SK-N-SH treated with all-trans-retinoic acid at 6 μM for 48 hours (cell line): ENCODE measurements around the gene ZBTB7B.

Experiments used
- ATAC-seq: fragments of 200-7000 bp; cut with Tn5 transposase; 3 replicates; pipeline ENCODE4 v1.9.1; 2020; ENCODE audit warnings: mild to moderate bottlenecking, moderate library complexity
- ARNTL ChIP-seq: fragments of 450-650 bp; formaldehyde crosslinking; IDR thresholded peaks from 2 replicates; pipeline ENCODE4 v1.5.0; 2020; ENCODE audit warnings: low read depth, mild to moderate bottlenecking, moderate library complexity, borderline replicate concordance
- BACH2 ChIP-seq: fragments of 250-450 bp; sonication (Bioruptor Pico); IDR thresholded peaks from 2 replicates; pipeline ENCODE4 v1.9.0; 2021; ENCODE audit warnings: mild to moderate bottlenecking, borderline replicate concordance
- CREB5 ChIP-seq: fragments of 250-450 bp; sonication (Bioruptor Pico); IDR thresholded peaks from 2 replicates; pipeline ENCODE4 v1.5.1; 2020; ENCODE audit warnings: low read depth, mild to moderate bottlenecking, moderate library complexity
- CSDC2 ChIP-seq: fragments of 250-450 bp; sonication (Bioruptor Pico); IDR thresholded peaks from 2 replicates; pipeline ENCODE4 v1.5.0; 2020; ENCODE audit warnings: mild to moderate bottlenecking, moderate library complexity
- CSRNP3 ChIP-seq: fragments of 250-450 bp; sonication (Bioruptor Pico); IDR thresholded peaks from 2 replicates; pipeline ENCODE4 v1.5.1; 2021; ENCODE audit warnings: mild to moderate bottlenecking, moderate library complexity
- ESRRG ChIP-seq: fragments of 250-450 bp; sonication (Bioruptor Pico); IDR thresholded peaks from 2 replicates; pipeline ENCODE4 v1.6.1; 2021; ENCODE audit warnings: mild to moderate bottlenecking
- GLIS3 ChIP-seq: fragments of 250-450 bp; sonication (Bioruptor Pico); IDR thresholded peaks from 2 replicates; pipeline ENCODE4 v1.5.0; 2020; ENCODE audit warnings: mild to moderate bottlenecking, moderate library complexity
- ISL1 ChIP-seq: fragments of 250-450 bp; sonication (Bioruptor Pico); IDR thresholded peaks from 2 replicates; pipeline ENCODE4 v2.1.2; 2022; ENCODE audit warnings: mild to moderate bottlenecking, moderate library complexity
- OSR1 ChIP-seq: fragments of 250-450 bp; sonication (Bioruptor Pico); IDR thresholded peaks from 2 replicates; pipeline ENCODE4 v1.8.0; 2022; ENCODE audit warnings: moderate library complexity, mild to moderate bottlenecking, inconsistent platforms
- PATZ1 ChIP-seq: fragments of 250-450 bp; sonication (Bioruptor Pico); IDR thresholded peaks from 2 replicates; pipeline ENCODE4 v1.8.0; 2020; ENCODE audit warnings: mild to moderate bottlenecking, moderate library complexity, borderline replicate concordance
- POU6F1 ChIP-seq: fragments of 250-450 bp; sonication (Bioruptor Pico); IDR thresholded peaks from 2 replicates; pipeline ENCODE4 v1.8.0; 2021; ENCODE audit warnings: low read depth, mild to moderate bottlenecking, moderate library complexity, borderline replicate concordance
- PPARA ChIP-seq: fragments of 250-450 bp; sonication (Bioruptor Pico); IDR thresholded peaks from 2 replicates; pipeline ENCODE4 v1.5.0; 2020; ENCODE audit warnings: mild to moderate bottlenecking, borderline replicate concordance
- RARB ChIP-seq: fragments of 250-450 bp; sonication (Bioruptor Pico); IDR thresholded peaks from 2 replicates; pipeline ENCODE4 v1.8.0; 2021; ENCODE audit warnings: mild to moderate bottlenecking, moderate library complexity
- SNAI2 ChIP-seq: fragments of 250-450 bp; sonication (Bioruptor Pico); IDR thresholded peaks from 2 replicates; pipeline ENCODE4 v1.5.0; 2020; ENCODE audit warnings: mild to moderate bottlenecking, moderate library complexity
- TCF4 ChIP-seq: fragments of 250-450 bp; sonication (Bioruptor Pico); IDR thresholded peaks from 2 replicates; pipeline ENCODE4 v1.8.0; 2021; ENCODE audit warnings: mild to moderate bottlenecking, moderate library complexity, borderline replicate concordance
- TOX ChIP-seq: fragments of 250-450 bp; sonication (Bioruptor Pico); IDR thresholded peaks from 2 replicates; pipeline ENCODE4 v1.8.0; 2021; ENCODE audit warnings: mild to moderate bottlenecking, moderate library complexity, borderline replicate concordance
- TSHZ2 ChIP-seq: fragments of 250-450 bp; sonication (Bioruptor Pico); IDR thresholded peaks from 2 replicates; pipeline ENCODE4 v1.5.0; 2020; ENCODE audit warnings: mild to moderate bottlenecking, moderate library complexity
- ZFP3 ChIP-seq: fragments of 250-450 bp; sonication (Bioruptor Pico); IDR thresholded peaks from 2 replicates; pipeline ENCODE4 v1.5.0; 2020; ENCODE audit warnings: mild to moderate bottlenecking, moderate library complexity
- ZFP30 ChIP-seq: fragments of 450-650 bp; formaldehyde crosslinking; IDR thresholded peaks from 2 replicates; pipeline ENCODE4 v1.5.0; 2022; ENCODE audit warnings: mild to moderate bottlenecking, moderate library complexity
- ZNF565 ChIP-seq: fragments of 450-650 bp; formaldehyde crosslinking; conservative IDR thresholded peaks from 2 replicates; pipeline ENCODE4 v1.5.0; 2020; ENCODE audit warnings: low read depth, mild to moderate bottlenecking, moderate library complexity
- ZNF8 ChIP-seq: fragments of 450-650 bp; formaldehyde crosslinking; IDR thresholded peaks from 2 replicates; pipeline ENCODE4 v1.5.0; 2020; ENCODE audit warnings: mild to moderate bottlenecking, moderate library complexity

Gene ZBTB7B

GRCh38 chr1:155057788-155058211 is 55.2 kb downstream of the ZBTB7B start:
- no peak for ATAC-seq
- no peak for TF ChIP-seq ZFP3 (CRISPR knock-in tag)
- TF ChIP-seq OSR1 (CRISPR knock-in tag): no peak
- no peak for TF ChIP-seq ZNF565 (CRISPR knock-in tag)
- no peak for TF ChIP-seq RARB (CRISPR knock-in tag)
- TF ChIP-seq CREB5 (CRISPR knock-in tag): no peak

GRCh38 chr1:155060736-155061135 is 58.1 kb downstream of the ZBTB7B start:
- ATAC-seq: no peak
- TF ChIP-seq ZFP3 (CRISPR knock-in tag) (no peak), CSRNP3 (CRISPR knock-in tag) (no peak), BACH2 (CRISPR knock-in tag) (no peak), TOX (CRISPR knock-in tag) (no peak), RARB (CRISPR knock-in tag) (no peak), ZNF8 (no peak), GLIS3 (no peak), PPARA (CRISPR knock-in tag) (no peak), ISL1 (no peak), ZFP30 (CRISPR knock-in tag) (no peak), CSDC2 (CRISPR knock-in tag) (no peak), ESRRG (CRISPR knock-in tag) (no peak), SNAI2 (CRISPR knock-in tag) (no peak), ARNTL (CRISPR knock-in tag) (no peak)

- ATAC-seq: peak; percentile 72
- TF ChIP-seq SNAI2 (CRISPR knock-in tag) (no peak), OSR1 (CRISPR knock-in tag) (no peak), CSRNP3 (CRISPR knock-in tag) (no peak), BACH2 (CRISPR knock-in tag) (no peak), TSHZ2 (CRISPR knock-in tag) (no peak), GLIS3 (no peak), TCF4 (no peak), POU6F1 (CRISPR knock-in tag) (no peak), RARB (CRISPR knock-in tag) (no peak), PATZ1 (CRISPR knock-in tag) (no peak)
- TF ChIP-seq, all 23 proteins: peak for 0
Measured at GRCh38 chr1:155061381-155062150, 59.0 kb downstream of the ZBTB7B start.
